B cell (primary cell): ENCODE measurements around the gene SETD1A.
"Not testable (repeated sequence)": the region's sequence is repeated elsewhere in the genome, so short reads cannot be mapped to it uniquely, and the experiment has no call there.

ENCODE experiments used
- CTCF ChIP-seq: fragments of 200-600 bp; IDR thresholded peaks from one replicate; pipeline ENCODE4 v1.8.0; 2022; ENCODE audit warnings: antibody characterized with exemption, mild to moderate bottlenecking
- EZH2 ChIP-seq: IDR thresholded peaks from 2 replicates; pipeline ENCODE4 v1.6.1; 2012; ENCODE audit warnings: borderline replicate concordance, low read depth, mild to moderate bottlenecking, moderate library complexity, low read length; ENCODE audit not compliant: insufficient read depth, poor library complexity, severe bottlenecking

DNA sequence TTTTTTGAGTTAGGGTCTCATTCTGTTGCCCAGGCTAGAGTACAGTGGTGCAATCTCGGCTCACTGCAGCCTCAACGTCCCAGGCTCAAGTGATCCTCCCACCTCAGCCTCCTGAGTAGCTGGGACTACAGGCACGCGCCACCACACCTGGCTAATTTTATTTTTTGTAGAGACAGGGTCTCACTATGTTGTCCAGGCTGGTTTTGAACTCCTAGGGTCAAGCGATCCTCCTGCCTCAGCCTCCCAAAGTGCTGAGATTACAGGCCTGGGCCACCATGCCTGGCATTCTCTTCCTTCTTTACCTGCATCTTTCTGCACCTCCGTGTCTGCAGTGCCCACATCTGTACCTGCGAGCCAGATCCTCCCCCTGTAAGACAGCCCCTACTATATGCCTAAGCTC, 54.3 kb downstream of the SETD1A start:
- TF ChIP-seq CTCF, EZH2: not testable (repeated sequence)
